Measurements from ENCODE around the gene SNAP91.

The SNAP91 gene

GRCh38 chr6:83603551-83603950 is 105.3 kb downstream of the SNAP91 start:
- no peak for DNase-seq (ENCODE audit: low read depth)
- no peak for TF ChIP-seq CTCF (IDR thresholded peaks at IDR 0.05; ENCODE audit: low read depth, low read length, missing control alignments)
- no peak overlapping the region for H3K4me3 ChIP-seq (ENCODE audit: low read depth, low read length)

GRCh38 chr6:83601119-83601518 is 107.8 kb downstream of the SNAP91 start:
- no peak for TF ChIP-seq CTCF (IDR thresholded peaks at IDR 0.05; ENCODE audit: low read depth, low read length, missing control alignments)
- no peak overlapping the region for H3K4me3 ChIP-seq (ENCODE audit: low read depth, low read length)
- no peak for DNase-seq (ENCODE audit: low read depth)

- DNase-seq (ENCODE audit: low read depth) = no peak
- TF ChIP-seq CTCF (IDR thresholded peaks at IDR 0.05; ENCODE audit: low read depth, low read length, missing control alignments) = no peak
- H3K4me3 ChIP-seq (ENCODE audit: low read depth, low read length) = no peak overlapping the region
Measured at GRCh38 chr6:83600459-83600858, 108.4 kb downstream of the SNAP91 start.

GRCh38 chr6:83597511-83597910 is 111.4 kb downstream of the SNAP91 start:
- no peak for DNase-seq (ENCODE audit: low read depth)
- TF ChIP-seq CTCF (IDR thresholded peaks at IDR 0.05; ENCODE audit: low read depth, low read length, missing control alignments) = no peak
- no peak overlapping the region for H3K4me3 ChIP-seq (ENCODE audit: low read depth, low read length)

GRCh38 chr6:83597051-83597450 is 111.8 kb downstream of the SNAP91 start:
- no peak for TF ChIP-seq CTCF (IDR thresholded peaks at IDR 0.05; ENCODE audit: low read depth, low read length, missing control alignments)

GRCh38 chr6:83594941-83595340 is 114.0 kb downstream of the SNAP91 start:
- no peak for TF ChIP-seq CTCF (IDR thresholded peaks at IDR 0.05; ENCODE audit: low read depth, low read length, missing control alignments)
- H3K4me3 ChIP-seq (ENCODE audit: low read depth, low read length) = no peak overlapping the region
- no peak for DNase-seq (ENCODE audit: low read depth)

More at GRCh38 chr6:83597051-83597450, 111.8 kb downstream of the SNAP91 start:
- no peak for DNase-seq (ENCODE audit: low read depth)
- no peak overlapping the region for H3K4me3 ChIP-seq (ENCODE audit: low read depth, low read length)

- H3K4me3 ChIP-seq (ENCODE audit: low read depth, low read length) = no peak overlapping the region
- no peak for TF ChIP-seq CTCF (IDR thresholded peaks at IDR 0.05; ENCODE audit: low read depth, low read length, missing control alignments)
Measured at GRCh38 chr6:83593395-83593785, 115.5 kb downstream of the SNAP91 start.

More at GRCh38 chr6:83593395-83593785, 115.5 kb downstream of the SNAP91 start:
- no peak for DNase-seq (ENCODE audit: low read depth)

Measured in GM12864 (cell line).